Measurements from ENCODE around the gene ABTB2. TPM values are rescaled to one million over a fixed set of nuclear protein-coding genes. Genes with fewer than 3 reads are reported as not detected.

The ABTB2 gene
- polyA plus RNA-seq, 1 donor = 1.3 TPM

- no peak for DNase-seq
- peaks cover under 1% of the 10 kb centered on the region for H3K27me3 ChIP-seq (ENCODE audit: control insufficient read depth, insufficient read depth, low read length)
- H3K4me1 ChIP-seq (ENCODE audit: control insufficient read depth, insufficient read depth, low read length) = peaks cover 5% of the 10 kb centered on the region
- WGBS (ENCODE audit: insufficient coverage, low lambda C conversion rate) = no CpG with 5 or more reads among the region's 6 CpGs
- H3K36me3 ChIP-seq (ENCODE audit: control insufficient read depth, insufficient read depth, low read length) = no peaks in the 10 kb centered on the region
- H3K27ac ChIP-seq (ENCODE audit: low read length) = no peak overlapping the region
- H3K9me3 ChIP-seq (ENCODE audit: control insufficient read depth, low read depth, low read length) = no peaks in the 10 kb centered on the region
- no peak overlapping the region for H3K4me3 ChIP-seq (ENCODE audit: low read length)
Observed at GRCh38 chr11:34343686-34344085, 14.1 kb downstream of the ABTB2 start.

GRCh38 chr11:34343153-34343552 lies 14.7 kb downstream of the ABTB2 start:
- no CpG with 5 or more reads among the region's 3 CpGs for WGBS (ENCODE audit: insufficient coverage, low lambda C conversion rate)
- no peaks in the 10 kb centered on the region for H3K9me3 ChIP-seq (ENCODE audit: control insufficient read depth, low read depth, low read length)
- H3K4me3 ChIP-seq (ENCODE audit: low read length) = no peak overlapping the region
- no peaks in the 10 kb centered on the region for H3K36me3 ChIP-seq (ENCODE audit: control insufficient read depth, insufficient read depth, low read length)
- H3K27me3 ChIP-seq (ENCODE audit: control insufficient read depth, insufficient read depth, low read length) = no peaks in the 10 kb centered on the region
- DNase-seq = no peak
- H3K27ac ChIP-seq (ENCODE audit: low read length) = no peak overlapping the region
- H3K4me1 ChIP-seq (ENCODE audit: control insufficient read depth, insufficient read depth, low read length) = peaks cover 5% of the 10 kb centered on the region

- H3K9me3 ChIP-seq (ENCODE audit: control insufficient read depth, low read depth, low read length) = no peaks in the 10 kb centered on the region
- 0% methylated on average over 1 of the region's 6 CpGs for WGBS (ENCODE audit: insufficient coverage, low lambda C conversion rate)
- H3K36me3 ChIP-seq (ENCODE audit: control insufficient read depth, insufficient read depth, low read length) = no peaks in the 10 kb centered on the region
- H3K4me3 ChIP-seq (ENCODE audit: low read length) = no peak overlapping the region
- peak in 1 of 2 donors; percentile 74 for DNase-seq
- H3K27me3 ChIP-seq (ENCODE audit: control insufficient read depth, insufficient read depth, low read length) = no peaks in the 10 kb centered on the region
- no peak overlapping the region for H3K27ac ChIP-seq (ENCODE audit: low read length)
- H3K4me1 ChIP-seq (ENCODE audit: control insufficient read depth, insufficient read depth, low read length) = peaks cover 5% of the 10 kb centered on the region
Observed at GRCh38 chr11:34341931-34342533, 15.8 kb downstream of the ABTB2 start.

GRCh38 chr11:34341096-34341495 lies 16.7 kb downstream of the ABTB2 start:
- no CpG with 5 or more reads among the region's 3 CpGs for WGBS (ENCODE audit: insufficient coverage, low lambda C conversion rate)
- H3K9me3 ChIP-seq (ENCODE audit: control insufficient read depth, low read depth, low read length) = no peaks in the 10 kb centered on the region
- H3K27me3 ChIP-seq (ENCODE audit: control insufficient read depth, insufficient read depth, low read length) = no peaks in the 10 kb centered on the region
- DNase-seq = no peak
- peaks cover 5% of the 10 kb centered on the region for H3K4me1 ChIP-seq (ENCODE audit: control insufficient read depth, insufficient read depth, low read length)
- no peak overlapping the region for H3K4me3 ChIP-seq (ENCODE audit: low read length)
- no peak overlapping the region for H3K27ac ChIP-seq (ENCODE audit: low read length)
- H3K36me3 ChIP-seq (ENCODE audit: control insufficient read depth, insufficient read depth, low read length) = no peaks in the 10 kb centered on the region

- DNase-seq = no peak
- H3K4me3 ChIP-seq (ENCODE audit: low read length) = no peak overlapping the region
- peaks cover 5% of the 10 kb centered on the region for H3K4me1 ChIP-seq (ENCODE audit: control insufficient read depth, insufficient read depth, low read length)
- no CpG with 5 or more reads among the region's 1 CpG for WGBS (ENCODE audit: insufficient coverage, low lambda C conversion rate)
- H3K27me3 ChIP-seq (ENCODE audit: control insufficient read depth, insufficient read depth, low read length) = peaks cover 1% of the 10 kb centered on the region
- no peaks in the 10 kb centered on the region for H3K36me3 ChIP-seq (ENCODE audit: control insufficient read depth, insufficient read depth, low read length)
- H3K9me3 ChIP-seq (ENCODE audit: control insufficient read depth, low read depth, low read length) = no peaks in the 10 kb centered on the region
- H3K27ac ChIP-seq (ENCODE audit: low read length) = no peak overlapping the region
Observed at GRCh38 chr11:34340653-34341052, 17.2 kb downstream of the ABTB2 start.

- DNase-seq = no peak
- H3K27me3 ChIP-seq (ENCODE audit: control insufficient read depth, insufficient read depth, low read length) = peaks cover 2% of the 10 kb centered on the region
- no peak overlapping the region for H3K4me3 ChIP-seq (ENCODE audit: low read length)
- WGBS (ENCODE audit: insufficient coverage, low lambda C conversion rate) = no CpG with 5 or more reads among the region's 7 CpGs
- no peak overlapping the region for H3K27ac ChIP-seq (ENCODE audit: low read length)
- peaks cover 5% of the 10 kb centered on the region for H3K4me1 ChIP-seq (ENCODE audit: control insufficient read depth, insufficient read depth, low read length)
- no peaks in the 10 kb centered on the region for H3K9me3 ChIP-seq (ENCODE audit: control insufficient read depth, low read depth, low read length)
- no peaks in the 10 kb centered on the region for H3K36me3 ChIP-seq (ENCODE audit: control insufficient read depth, insufficient read depth, low read length)
Observed at GRCh38 chr11:34339149-34340064, 18.4 kb downstream of the ABTB2 start.

GRCh38 chr11:34337016-34337415 lies 20.8 kb downstream of the ABTB2 start:
- H3K27me3 ChIP-seq (ENCODE audit: control insufficient read depth, insufficient read depth, low read length) = peaks cover 2% of the 10 kb centered on the region
- no peaks in the 10 kb centered on the region for H3K9me3 ChIP-seq (ENCODE audit: control insufficient read depth, low read depth, low read length)
- WGBS (ENCODE audit: insufficient coverage, low lambda C conversion rate) = no CpG with 5 or more reads among the region's 7 CpGs
- H3K36me3 ChIP-seq (ENCODE audit: control insufficient read depth, insufficient read depth, low read length) = no peaks in the 10 kb centered on the region
- no peak overlapping the region for H3K27ac ChIP-seq (ENCODE audit: low read length)
- DNase-seq = no peak
- no peak overlapping the region for H3K4me3 ChIP-seq (ENCODE audit: low read length)
- peaks cover under 1% of the 10 kb centered on the region for H3K4me1 ChIP-seq (ENCODE audit: control insufficient read depth, insufficient read depth, low read length)

GRCh38 chr11:34335801-34336200 lies 22.0 kb downstream of the ABTB2 start:
- Histone ChIP-seq H3K9me3 (ENCODE audit: control insufficient read depth, low read depth, low read length) (no peaks in the 10 kb centered on the region), H3K4me3 (ENCODE audit: low read length) (no peak overlapping the region), H3K36me3 (ENCODE audit: control insufficient read depth, insufficient read depth, low read length) (no peaks in the 10 kb centered on the region), H3K4me1 (ENCODE audit: control insufficient read depth, insufficient read depth, low read length) (no peaks in the 10 kb centered on the region), H3K27ac (ENCODE audit: low read length) (no peak overlapping the region), H3K27me3 (ENCODE audit: control insufficient read depth, insufficient read depth, low read length) (peaks cover 2% of the 10 kb centered on the region)
- DNase-seq = no peak
- 40% methylated on average over 1 of the region's 5 CpGs for WGBS (ENCODE audit: insufficient coverage, low lambda C conversion rate)

GRCh38 chr11:34335331-34335730 lies 22.5 kb downstream of the ABTB2 start:
- no CpG with 5 or more reads among the region's 2 CpGs for WGBS (ENCODE audit: insufficient coverage, low lambda C conversion rate)
- Histone ChIP-seq H3K4me3 (ENCODE audit: low read length) (no peak overlapping the region), H3K4me1 (ENCODE audit: control insufficient read depth, insufficient read depth, low read length) (no peaks in the 10 kb centered on the region), H3K36me3 (ENCODE audit: control insufficient read depth, insufficient read depth, low read length) (no peaks in the 10 kb centered on the region), H3K27ac (ENCODE audit: low read length) (no peak overlapping the region), H3K27me3 (ENCODE audit: control insufficient read depth, insufficient read depth, low read length) (peaks cover 2% of the 10 kb centered on the region), H3K9me3 (ENCODE audit: control insufficient read depth, low read depth, low read length) (no peaks in the 10 kb centered on the region)
- DNase-seq = no peak

GRCh38 chr11:34333787-34334186 lies 24.0 kb downstream of the ABTB2 start:
- Histone ChIP-seq H3K27ac (ENCODE audit: low read length) (no peak overlapping the region), H3K4me3 (ENCODE audit: low read length) (no peak overlapping the region), H3K27me3 (ENCODE audit: control insufficient read depth, insufficient read depth, low read length) (peaks cover 5% of the 10 kb centered on the region), H3K4me1 (ENCODE audit: control insufficient read depth, insufficient read depth, low read length) (no peaks in the 10 kb centered on the region), H3K9me3 (ENCODE audit: control insufficient read depth, low read depth, low read length) (no peaks in the 10 kb centered on the region), H3K36me3 (ENCODE audit: control insufficient read depth, insufficient read depth, low read length) (no peaks in the 10 kb centered on the region)
- no peak for DNase-seq
- no CpG with 5 or more reads among the region's 3 CpGs for WGBS (ENCODE audit: insufficient coverage, low lambda C conversion rate)

All from large intestine (tissue), 3 donors.